ENCODE results near the gene MYOC. TPM values are rescaled to one million over a fixed set of nuclear protein-coding genes. Genes with fewer than 3 reads are reported as not detected.
"Not testable (repeated sequence)": the region's sequence is repeated elsewhere in the genome, so short reads cannot be mapped to it uniquely, and the experiment has no call there.

MYOC gene
- total RNA-seq, 1 experiment from 2014 or later: not detected

DNA sequence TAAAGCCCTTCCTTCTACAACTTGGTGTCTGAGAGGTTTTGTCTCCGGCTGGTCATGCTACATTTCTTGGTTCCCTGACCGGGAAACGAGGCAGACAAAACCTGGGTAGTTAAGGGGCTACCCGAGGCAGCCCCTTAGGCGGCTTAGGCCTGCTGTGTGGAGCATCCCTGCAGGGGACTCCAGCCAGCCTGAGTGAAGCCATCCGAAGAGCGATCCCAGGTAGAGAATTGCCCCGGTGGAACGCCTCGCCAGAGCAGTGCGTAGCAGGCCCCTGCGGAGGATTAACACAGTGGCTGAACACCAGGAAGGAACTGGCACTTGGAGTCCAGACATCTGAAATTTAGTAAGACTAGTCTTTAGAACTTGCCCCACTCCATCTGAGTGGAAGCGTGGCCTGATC lies 51.6 kb downstream of the MYOC start:
- no TSS peak for BruUV-seq (replicated peaks)
- POLR2A ChIA-PET: no interaction called here

DNA sequence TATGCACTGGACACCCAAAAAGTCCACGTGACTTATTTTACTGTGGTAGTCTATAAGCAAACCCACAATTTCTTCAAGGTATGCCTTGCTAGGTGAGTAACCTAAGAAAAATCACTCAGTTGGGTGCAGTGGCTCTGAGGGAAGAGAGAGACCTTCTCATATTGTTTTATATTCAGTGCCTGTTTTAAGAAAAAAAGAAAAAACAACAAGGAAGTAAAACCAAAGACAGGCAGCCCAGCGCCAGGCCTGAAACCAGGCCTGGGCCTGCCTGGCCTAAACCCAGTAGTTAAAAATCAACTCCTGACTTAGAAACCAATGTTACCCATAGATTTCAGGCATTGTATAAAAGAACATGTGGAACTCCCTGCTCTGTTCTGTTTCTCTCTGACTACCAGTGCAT lies 52.2 kb downstream of the MYOC start:
- H4K20me1 ChIP-seq (ENCODE audit: insufficient read depth); H2AFZ ChIP-seq (ENCODE audit: low read depth, low read length, poor library complexity, severe bottlenecking); H3K27ac ChIP-seq (ENCODE audit: low read depth, low read length); H3K36me3 ChIP-seq (ENCODE audit: control insufficient read depth in 1 of 2, insufficient read depth in 2 of 2, low read length in 2 of 2); intact Hi-C loops (cut with micrococcal nuclease); H3K79me2 ChIP-seq (ENCODE audit: insufficient read depth, low read length); ATAC-seq; H3K4me1 ChIP-seq (ENCODE audit: control insufficient read depth in 1 of 2, insufficient read depth in 2 of 2, low read length in 2 of 2); H3K4me2 ChIP-seq (ENCODE audit: low read length); H3K9me2 ChIP-seq (ENCODE audit: insufficient read depth); H3K27me3 ChIP-seq (ENCODE audit: insufficient read depth, low read length); DNase-seq (ENCODE audit: low read depth, low spot score); H3K9me3 ChIP-seq (ENCODE audit: control insufficient read depth in 1 of 2, insufficient read depth in 1 of 2, low read depth in 1 of 2, low read length in 2 of 2); POLR2A ChIA-PET; RAD21 ChIA-PET (ENCODE audit: low non-redundant PET in 1 of 2, low total read pairs in 2 of 2, uncharacterized antibody in 2 of 2, unreplicated experiment in 2 of 2); CTCF ChIA-PET; H3K4me3 ChIP-seq (replicated peaks in 1 of 2; ENCODE audit: low read depth in 1 of 2, low read length in 2 of 2); BruUV-seq (replicated peaks); H3K9ac ChIP-seq (ENCODE audit: low read length): not testable (repeated sequence)

More for the DNA sequence above, 51.6 kb downstream of the MYOC start:
- no peak for ATAC-seq
- intact Hi-C loops (cut with micrococcal nuclease): no loop called here
- no peaks in the 10 kb centered on the region for H3K27me3 ChIP-seq (ENCODE audit: insufficient read depth, low read length)
- DNase-seq (ENCODE audit: low read depth, low spot score): no peak
- RAD21 ChIA-PET (ENCODE audit: low non-redundant PET in 1 of 2, low total read pairs in 2 of 2, uncharacterized antibody in 2 of 2, unreplicated experiment in 2 of 2): no interaction called here
- H3K4me2 ChIP-seq (ENCODE audit: low read length): no peak overlapping the region
- TF ChIP-seq ZFX (IDR thresholded peaks at IDR 0.05): no peak
- TF ChIP-seq, protein P1, sequence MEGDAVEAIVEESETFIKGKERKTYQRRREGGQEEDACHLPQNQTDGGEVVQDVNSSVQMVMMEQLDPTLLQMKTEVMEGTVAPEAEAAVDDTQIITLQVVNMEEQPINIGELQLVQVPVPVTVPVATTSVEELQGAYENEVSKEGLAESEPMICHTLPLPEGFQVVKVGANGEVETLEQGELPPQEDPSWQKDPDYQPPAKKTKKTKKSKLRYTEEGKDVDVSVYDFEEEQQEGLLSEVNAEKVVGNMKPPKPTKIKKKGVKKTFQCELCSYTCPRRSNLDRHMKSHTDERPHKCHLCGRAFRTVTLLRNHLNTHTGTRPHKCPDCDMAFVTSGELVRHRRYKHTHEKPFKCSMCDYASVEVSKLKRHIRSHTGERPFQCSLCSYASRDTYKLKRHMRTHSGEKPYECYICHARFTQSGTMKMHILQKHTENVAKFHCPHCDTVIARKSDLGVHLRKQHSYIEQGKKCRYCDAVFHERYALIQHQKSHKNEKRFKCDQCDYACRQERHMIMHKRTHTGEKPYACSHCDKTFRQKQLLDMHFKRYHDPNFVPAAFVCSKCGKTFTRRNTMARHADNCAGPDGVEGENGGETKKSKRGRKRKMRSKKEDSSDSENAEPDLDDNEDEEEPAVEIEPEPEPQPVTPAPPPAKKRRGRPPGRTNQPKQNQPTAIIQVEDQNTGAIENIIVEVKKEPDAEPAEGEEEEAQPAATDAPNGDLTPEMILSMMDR (IDR thresholded peaks at IDR 0.05 in 2 of 3, conservative IDR thresholded peaks at IDR 0.05 in 1 of 3; ENCODE audit: borderline replicate concordance in 1 of 3, insufficient read depth in 1 of 3, low read depth in 2 of 3, low read length in 2 of 3): no peak
- no peak for TF ChIP-seq CEBPB (IDR thresholded peaks at IDR 0.05; ENCODE audit: low read depth)
- no peak for TF ChIP-seq EZH2 (IDR thresholded peaks at IDR 0.05)
- no peak for TF ChIP-seq RAD21 (IDR thresholded peaks at IDR 0.05; ENCODE audit: low read depth)
- H3K9ac ChIP-seq (ENCODE audit: low read length): no peak overlapping the region
- H3K36me3 ChIP-seq (ENCODE audit: control insufficient read depth in 1 of 2, insufficient read depth in 2 of 2, low read length in 2 of 2): no peaks in the 10 kb centered on the region
- no peaks in the 10 kb centered on the region for H4K20me1 ChIP-seq (ENCODE audit: insufficient read depth)
- no peaks in the 10 kb centered on the region for H3K79me2 ChIP-seq (ENCODE audit: insufficient read depth, low read length)
- no peaks in the 10 kb centered on the region for H3K9me3 ChIP-seq (ENCODE audit: control insufficient read depth in 1 of 2, insufficient read depth in 1 of 2, low read depth in 1 of 2, low read length in 2 of 2)
- H3K4me1 ChIP-seq (ENCODE audit: control insufficient read depth in 1 of 2, insufficient read depth in 2 of 2, low read length in 2 of 2): no peaks in the 10 kb centered on the region
- no peak overlapping the region for H3K27ac ChIP-seq (ENCODE audit: low read depth, low read length)
- H3K4me3 ChIP-seq (replicated peaks in 1 of 2; ENCODE audit: low read depth in 1 of 2, low read length in 2 of 2): no peak overlapping the region
- no peaks in the 10 kb centered on the region for H3K9me2 ChIP-seq (ENCODE audit: insufficient read depth)
- CTCF ChIA-PET: no interaction called here
- H2AFZ ChIP-seq (ENCODE audit: low read depth, low read length, poor library complexity, severe bottlenecking): no peak overlapping the region
